ENCODE data around the gene FOXP4. TPM values are rescaled to one million over a fixed set of nuclear protein-coding genes. Genes with fewer than 3 reads are reported as not detected.

FOXP4 gene
- total and polyA plus RNA-seq, 10 donors = 3.0 to 12.1 (median 6.5) TPM

- TF ChIP-seq POLR2AphosphoS5 (IDR thresholded peaks at IDR 0.05) (no peak), CTCF (IDR thresholded peaks at IDR 0.05 in 8 of 11, conservative IDR thresholded peaks at IDR 0.05 in 3 of 11) (no peak), POLR2A (IDR thresholded peaks at IDR 0.05) (no peak)
- Histone ChIP-seq H3K27me3 (replicated peaks in 1 of 7) (peaks cover 0 to 74% (median 41%) of the 10 kb centered on the region in 7 donors), H3K4me3 (peak overlapping the region in 6 of 8 donors; percentile 20 to 64 (median 26)), H3K4me1 (peaks cover 30 to 46% (median 34%) of the 10 kb centered on the region in 6 donors), H3K9me3 (no peaks in the 10 kb centered on the region), H3K36me3 (no peaks in the 10 kb centered on the region), H3K27ac (peak overlapping the region in 3 of 8 donors; percentile 43 to 65 (median 49))
- intact Hi-C loops (cut with DNase I; ENCODE audit: low total_unique reads) = no loop called here
- 1 to 3% (median 2%) methylated on average over 42 to 52 of the region's 52 CpGs for WGBS, 5 donors
- DNase-seq = no peak
These were observed 42.2 kb upstream of the FOXP4 start for GRCh38 chr6:41503827-41504465.

GRCh38 chr6:41504466-41505121, 41.6 kb upstream of the FOXP4 start:
- intact Hi-C loops (cut with DNase I; ENCODE audit: low total_unique reads) = no loop called here
- H3K36me3 ChIP-seq = no peaks in the 10 kb centered on the region
- H3K27ac ChIP-seq = peak overlapping the region in 6 of 8 donors; percentile 43 to 65 (median 47)
- DNase-seq = no peak
- peaks cover 0 to 80% (median 43%) of the 10 kb centered on the region in 7 donors for H3K27me3 ChIP-seq (replicated peaks in 1 of 7)
- H3K9me3 ChIP-seq = no peaks in the 10 kb centered on the region
- H3K4me1 ChIP-seq = peaks cover 30 to 46% (median 34%) of the 10 kb centered on the region in 6 donors
- TF ChIP-seq CTCF (IDR thresholded peaks at IDR 0.05 in 8 of 11, conservative IDR thresholded peaks at IDR 0.05 in 3 of 11) (no peak), POLR2AphosphoS5 (IDR thresholded peaks at IDR 0.05) (no peak), POLR2A (IDR thresholded peaks at IDR 0.05) (no peak)
- H3K4me3 ChIP-seq = peak overlapping the region in 7 of 8 donors; percentile 15 to 64 (median 27)
- 3 to 4% (median 3%) methylated on average over 29 to 31 of the region's 31 CpGs for WGBS, 5 donors

GRCh38 chr6:41505122-41506049, 40.8 kb upstream of the FOXP4 start:
- intact Hi-C loops (cut with DNase I; ENCODE audit: low total_unique reads) = no loop called here
- DNase-seq = peak; percentile 91
- H3K27me3 ChIP-seq (replicated peaks in 1 of 7) = peaks cover 0 to 87% (median 43%) of the 10 kb centered on the region in 7 donors

GRCh38 chr6:41508479-41508878, 37.7 kb upstream of the FOXP4 start:
- H3K9me3 ChIP-seq = no peaks in the 10 kb centered on the region
- no peak for DNase-seq
- no peaks in the 10 kb centered on the region for H3K36me3 ChIP-seq
- H3K4me1 ChIP-seq = peaks cover 22 to 33% (median 26%) of the 10 kb centered on the region in 6 donors
- WGBS, 5 donors = 83 to 92% (median 88%) methylated on average over 6 of the region's 6 CpGs
- peaks cover 0 to 79% (median 36%) of the 10 kb centered on the region in 7 donors for H3K27me3 ChIP-seq (replicated peaks in 1 of 7)
- TF ChIP-seq POLR2A (IDR thresholded peaks at IDR 0.05) = no peak
- TF ChIP-seq POLR2AphosphoS5 (IDR thresholded peaks at IDR 0.05) = no peak
- no peak for TF ChIP-seq CTCF (IDR thresholded peaks at IDR 0.05 in 8 of 11, conservative IDR thresholded peaks at IDR 0.05 in 3 of 11)
- intact Hi-C loops (cut with DNase I; ENCODE audit: low total_unique reads) = no loop called here
- H3K27ac ChIP-seq = no peak overlapping the region
- no peak overlapping the region for H3K4me3 ChIP-seq

More at GRCh38 chr6:41505122-41506049, 40.8 kb upstream of the FOXP4 start:
- Histone ChIP-seq H3K4me3 (peak overlapping the region in 7 of 8 donors; percentile 15 to 64 (median 27)), H3K4me1 (peaks cover 30 to 46% (median 34%) of the 10 kb centered on the region in 6 donors), H3K9me3 (no peaks in the 10 kb centered on the region), H3K36me3 (no peaks in the 10 kb centered on the region), H3K27ac (peak overlapping the region in 7 of 8 donors; percentile 30 to 65 (median 45))
- TF ChIP-seq POLR2A (IDR thresholded peaks at IDR 0.05) (no peak), POLR2AphosphoS5 (IDR thresholded peaks at IDR 0.05) (peak; percentile 60 to 65 (median 65))
- WGBS, 5 donors = 5 to 11% (median 7%) methylated on average over 28 to 57 of the region's 57 CpGs

Measured in spleen (tissue), 11 donors.